WTC11 (cell line): ENCODE results near the gene TFG.

Experiments used
- ZNF671 ChIP-seq: fragments of 250-450 bp; sonication (Bioruptor Pico); IDR thresholded peaks from 2 replicates; pipeline ENCODE4 v1.8.0; 2021; ENCODE audit warnings: mild to moderate bottlenecking
- TF ChIP-seq, protein P1 (sequence below): fragments of 200-600 bp; IDR thresholded peaks from 2 replicates; pipeline ENCODE4 v1.8.0; 2022; ENCODE audit warnings: antibody characterized with exemption

DNA sequence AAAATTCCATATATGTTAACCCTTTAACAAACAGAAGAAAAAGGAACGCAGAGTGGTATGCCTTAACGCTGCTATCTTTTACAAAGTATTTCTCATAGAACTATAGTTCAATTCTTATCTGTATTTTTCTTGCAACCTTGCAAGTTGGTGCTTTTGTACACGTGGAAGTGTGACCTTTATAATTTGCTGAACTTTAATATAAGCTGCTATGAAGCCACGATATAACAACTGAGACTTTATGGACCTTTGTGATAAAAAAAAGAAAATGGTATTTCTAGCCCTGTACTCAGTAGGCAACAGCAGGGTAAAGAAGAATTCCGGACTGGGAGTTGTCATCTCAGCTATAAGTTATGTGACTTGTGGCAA is 6.3 kb upstream of the TFG start:
- TF ChIP-seq ZNF671 (CRISPR knock-in tag): no peak
- TF ChIP-seq, protein P1, sequence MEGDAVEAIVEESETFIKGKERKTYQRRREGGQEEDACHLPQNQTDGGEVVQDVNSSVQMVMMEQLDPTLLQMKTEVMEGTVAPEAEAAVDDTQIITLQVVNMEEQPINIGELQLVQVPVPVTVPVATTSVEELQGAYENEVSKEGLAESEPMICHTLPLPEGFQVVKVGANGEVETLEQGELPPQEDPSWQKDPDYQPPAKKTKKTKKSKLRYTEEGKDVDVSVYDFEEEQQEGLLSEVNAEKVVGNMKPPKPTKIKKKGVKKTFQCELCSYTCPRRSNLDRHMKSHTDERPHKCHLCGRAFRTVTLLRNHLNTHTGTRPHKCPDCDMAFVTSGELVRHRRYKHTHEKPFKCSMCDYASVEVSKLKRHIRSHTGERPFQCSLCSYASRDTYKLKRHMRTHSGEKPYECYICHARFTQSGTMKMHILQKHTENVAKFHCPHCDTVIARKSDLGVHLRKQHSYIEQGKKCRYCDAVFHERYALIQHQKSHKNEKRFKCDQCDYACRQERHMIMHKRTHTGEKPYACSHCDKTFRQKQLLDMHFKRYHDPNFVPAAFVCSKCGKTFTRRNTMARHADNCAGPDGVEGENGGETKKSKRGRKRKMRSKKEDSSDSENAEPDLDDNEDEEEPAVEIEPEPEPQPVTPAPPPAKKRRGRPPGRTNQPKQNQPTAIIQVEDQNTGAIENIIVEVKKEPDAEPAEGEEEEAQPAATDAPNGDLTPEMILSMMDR: no peak
